HCT116 (cell line): ENCODE measurements around the gene VAV2. TPM values are rescaled to one million over a fixed set of nuclear protein-coding genes. Genes with fewer than 3 reads are reported as not detected.

Source experiments
- ATAC-seq: fragments of 200-7000 bp; cut with Tn5 transposase; 2 replicates; pipeline ENCODE4 v1.9.1; 2020; ENCODE audit warnings: mild to moderate bottlenecking, moderate library complexity
- BruUV-seq: library from RNA; stranded (reverse); fragments of 400-500 nt; replicated peaks from 2 replicates; lab custom pipeline; 2021; lab: Mats Ljungman, UMichigan
- CTCF ChIA-PET: fragments of 300-600 bp; sonication (Branson Sonifier 250); formaldehyde crosslinking; loops from one replicate; lab custom pipeline; 2021; ENCODE audit warnings: antibody characterized with exemption; lab: Charles Lee
- POLR2A ChIA-PET: fragments of 300-600, 350-600 bp; sonication (Branson Sonifier 250); formaldehyde crosslinking; loops from one replicate; lab custom pipeline; 2021; ENCODE audit warnings: antibody characterized with exemption; lab: Charles Lee
- RAD21 ChIA-PET, 2 experiments: fragments of 300-600 bp; sonication (Branson Sonifier 250); formaldehyde crosslinking; loops; one replicate each; lab custom pipeline; 2023; ENCODE audit warnings: low total read pairs in 2 of 2; ENCODE audit not compliant: uncharacterized antibody in 2 of 2, unreplicated experiment in 2 of 2, low non-redundant PET in 1 of 2; lab: Charles Lee
- DNase-seq: peaks from one replicate; pipeline ENCODE4 v3.0.0-alpha.2; 2010; ENCODE audit warnings: low read depth, low spot score
- H2AFZ ChIP-seq: fragments of 200-600 bp; shearing (Covaris generic), sonication (generic); 2 replicates; pipeline ENCODE4 v1.6.1; 2017; ENCODE audit warnings: low read depth, mixed run types, mixed read lengths, antibody characterized with exemption, low read length; ENCODE audit not compliant: poor library complexity, severe bottlenecking
- H3K27ac ChIP-seq: 2 replicates; pipeline ENCODE4 v1.5.1; 2012; ENCODE audit warnings: low read depth, low read length
- H3K27me3 ChIP-seq: fragments of 200-600 bp; sonication (generic); 2 replicates; pipeline ENCODE4 v1.6.1; 2016; ENCODE audit warnings: mixed run types, low read length, mixed read lengths; ENCODE audit not compliant: insufficient read depth
- H3K36me3 ChIP-seq, 2 experiments: fragments of 200-500 bp in 1 of 2; fragments of 200-600 bp in 1 of 2; sonication (Bioruptor generic) in 1 of 2; sonication (generic) in 1 of 2; 2 replicates each; pipeline versions ENCODE4 v1.5.1 to v1.6.1; 2014 to 2016; ENCODE audit warnings: low read length in 2 of 2, inconsistent platforms in 1 of 2, mixed read lengths in 1 of 2, mixed run types in 1 of 2; ENCODE audit not compliant: insufficient read depth in 2 of 2, control insufficient read depth in 1 of 2
- H3K4me1 ChIP-seq, 2 experiments: fragments of 200-600 bp in 1 of 2; sonication (generic) in 1 of 2; 2 replicates each; pipeline versions ENCODE4 v1.5.1 to v1.6.1; 2012 to 2017; ENCODE audit warnings: low read length in 2 of 2, inconsistent platforms in 1 of 2, mild to moderate bottlenecking in 1 of 2, mixed read lengths in 1 of 2, mixed run types in 1 of 2, moderate library complexity in 1 of 2; ENCODE audit not compliant: insufficient read depth in 2 of 2, control insufficient read depth in 1 of 2
- H3K4me2 ChIP-seq: fragments of 200-600 bp; sonication (generic); 2 replicates; pipeline ENCODE4 v1.6.1; 2017; ENCODE audit warnings: mixed run types, low read length, mixed read lengths
- H3K4me3 ChIP-seq, 2 experiments: fragments of 200-600 bp in 1 of 2; sonication (generic) in 1 of 2; replicated peaks in 1 of 2; 2 replicates each; pipeline ENCODE4 v1.5.1; 2011 to 2016; ENCODE audit warnings: low read length in 2 of 2, control low read depth in 1 of 2, low read depth in 1 of 2, mild to moderate bottlenecking in 1 of 2, mixed read lengths in 1 of 2, mixed run types in 1 of 2
- H3K79me2 ChIP-seq: fragments of 200-600 bp; sonication (generic); 2 replicates; pipeline ENCODE4 v1.6.1; 2017; ENCODE audit warnings: mild to moderate bottlenecking, mixed run types, low read length, moderate library complexity, mixed read lengths; ENCODE audit not compliant: insufficient read depth
- H3K9ac ChIP-seq: fragments of 200-600 bp; sonication (generic); 2 replicates; pipeline ENCODE4 v1.6.1; 2016; ENCODE audit warnings: low read length, mixed read lengths
- H3K9me2 ChIP-seq: fragments of 200-600 bp; sonication (generic), shearing (Covaris generic); 2 replicates; pipeline ENCODE4 v1.6.1; 2017; ENCODE audit warnings: mixed run types, mild to moderate bottlenecking, moderate library complexity; ENCODE audit not compliant: insufficient read depth
- H3K9me3 ChIP-seq, 2 experiments: fragments of 200-500 bp in 1 of 2; fragments of 200-600 bp in 1 of 2; sonication (Bioruptor generic) in 1 of 2; sonication (generic) in 1 of 2; 2 replicates each; pipeline ENCODE4 v1.6.1; 2014 to 2017; ENCODE audit warnings: low read length in 2 of 2, mixed read lengths in 2 of 2, inconsistent platforms in 1 of 2, low read depth in 1 of 2, mild to moderate bottlenecking in 1 of 2, mixed run types in 1 of 2, moderate library complexity in 1 of 2; ENCODE audit not compliant: control insufficient read depth in 1 of 2, insufficient read depth in 1 of 2
- H4K20me1 ChIP-seq: fragments of 200-600 bp; sonication (generic), shearing (Covaris generic); 2 replicates; pipeline ENCODE4 v1.6.1; 2017; ENCODE audit warnings: mixed run types, mild to moderate bottlenecking, moderate library complexity; ENCODE audit not compliant: insufficient read depth
- CBX3 ChIP-seq: IDR thresholded peaks from 2 replicates; pipeline ENCODE4 v1.6.1; 2012; ENCODE audit warnings: low read depth
- CEBPB ChIP-seq: IDR thresholded peaks from 2 replicates; pipeline ENCODE4 v1.6.1; 2012; ENCODE audit warnings: low read depth
- ELF1 ChIP-seq: IDR thresholded peaks from 2 replicates; pipeline ENCODE4 v1.6.1; 2012; ENCODE audit warnings: low read depth, borderline replicate concordance
- FOSL1 ChIP-seq: IDR thresholded peaks from 2 replicates; pipeline ENCODE4 v1.6.1; 2012; ENCODE audit warnings: low read depth
- RAD21 ChIP-seq: IDR thresholded peaks from 2 replicates; pipeline ENCODE4 v1.6.1; 2012; ENCODE audit warnings: low read depth, mild to moderate bottlenecking
- SP1 ChIP-seq: IDR thresholded peaks from 2 replicates; pipeline ENCODE4 v1.6.1; 2012; ENCODE audit warnings: low read depth
- SRF ChIP-seq: IDR thresholded peaks from 2 replicates; pipeline ENCODE4 v1.6.1; 2012; ENCODE audit warnings: low read depth
- TCF7L2 ChIP-seq: IDR thresholded peaks from 2 replicates; pipeline ENCODE4 v1.7.0; 2011; ENCODE audit warnings: borderline replicate concordance, inconsistent platforms; ENCODE audit not compliant: insufficient read depth, insufficient read length; ENCODE audit errors: extremely low read depth
- intact Hi-C: fragments of 100-400 bp; cut with micrococcal nuclease; formaldehyde crosslinking; loops from 2 replicates; pipeline ENCODE4 v1.10.0; 2022
- total RNA-seq: library from RNA; stranded (reverse); gene quantifications from one replicate; pipeline ENCODE4 v1.2.1, GENCODE V29; 2021; ENCODE audit not compliant: unreplicated experiment

The VAV2 gene
- total RNA-seq, 1 experiment from 2014 or later, result 33.2 TPM

DNA sequence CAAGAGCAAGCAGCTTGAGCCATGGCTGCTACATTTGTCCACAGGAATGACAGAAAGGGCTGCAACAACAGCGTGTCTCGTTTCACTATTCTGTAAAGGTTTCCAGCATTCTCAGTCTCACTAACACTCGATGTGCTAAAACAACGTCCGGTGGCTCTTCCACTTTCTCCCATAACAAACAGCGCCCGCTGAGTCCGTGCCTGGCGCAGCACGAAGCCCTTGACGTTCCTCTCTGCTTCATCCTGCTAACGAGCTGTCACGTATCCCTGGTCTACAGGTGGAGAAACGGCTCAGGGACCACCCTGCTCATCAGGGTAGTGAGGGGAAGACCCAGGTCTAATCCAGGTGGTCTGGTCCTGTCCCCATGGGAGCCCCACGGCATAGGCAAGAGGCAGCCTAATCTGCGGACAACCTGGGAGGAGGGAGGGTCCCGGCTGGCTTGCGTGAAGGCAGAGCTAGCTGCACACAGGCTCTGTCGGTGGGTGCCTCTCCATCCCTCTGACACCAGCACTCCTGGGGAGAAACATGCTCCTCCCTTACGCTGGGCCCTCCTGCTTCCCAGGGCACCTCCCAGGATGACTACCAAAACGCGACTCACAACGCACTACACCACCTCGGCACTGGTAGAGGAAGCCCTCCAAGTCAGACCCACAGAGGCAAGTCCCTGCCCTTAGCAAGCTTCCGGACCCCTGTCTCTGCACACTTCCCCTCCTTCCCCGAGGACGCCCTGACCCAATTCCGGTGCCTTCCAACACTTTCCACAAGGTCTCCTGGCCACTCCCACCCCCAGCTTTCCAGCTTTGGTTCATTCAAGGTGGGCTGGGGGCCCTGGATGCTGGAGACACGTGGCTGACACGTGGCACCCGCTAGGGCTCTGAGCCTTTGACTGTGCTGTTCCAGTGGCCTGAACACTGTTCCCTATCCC, 43.3 kb downstream of the VAV2 start:
- no peaks in the 10 kb centered on the region for H3K9me3 ChIP-seq
- intact Hi-C loops, result no loop called here
- H3K4me1 ChIP-seq, result no peaks in the 10 kb centered on the region
- ChIA-PET RAD21 (no interaction called here), CTCF (no interaction called here), POLR2A (no interaction called here)
- no peak overlapping the region for H3K4me2 ChIP-seq
- H3K4me3 ChIP-seq, result no peak overlapping the region
- H3K79me2 ChIP-seq, result peaks cover 41% of the 10 kb centered on the region; the same call in 1 of the 2 replicates
- no peaks in the 10 kb centered on the region for H3K36me3 ChIP-seq
- TF ChIP-seq RAD21, result no peak
- TF ChIP-seq SRF, result no peak
- no peak for DNase-seq
- H3K9ac ChIP-seq, result no peak overlapping the region
- no peak for ATAC-seq
- H2AFZ ChIP-seq, result no peak overlapping the region
- no peaks in the 10 kb centered on the region for H3K27me3 ChIP-seq
- H3K9me2 ChIP-seq, result no peaks in the 10 kb centered on the region
- BruUV-seq, result no TSS peak
- H3K27ac ChIP-seq, result no peak overlapping the region
- H4K20me1 ChIP-seq, result 0 out of 2 replicates have a peak, but pooled peaks cover under 1% of the 10 kb centered on the region

DNA sequence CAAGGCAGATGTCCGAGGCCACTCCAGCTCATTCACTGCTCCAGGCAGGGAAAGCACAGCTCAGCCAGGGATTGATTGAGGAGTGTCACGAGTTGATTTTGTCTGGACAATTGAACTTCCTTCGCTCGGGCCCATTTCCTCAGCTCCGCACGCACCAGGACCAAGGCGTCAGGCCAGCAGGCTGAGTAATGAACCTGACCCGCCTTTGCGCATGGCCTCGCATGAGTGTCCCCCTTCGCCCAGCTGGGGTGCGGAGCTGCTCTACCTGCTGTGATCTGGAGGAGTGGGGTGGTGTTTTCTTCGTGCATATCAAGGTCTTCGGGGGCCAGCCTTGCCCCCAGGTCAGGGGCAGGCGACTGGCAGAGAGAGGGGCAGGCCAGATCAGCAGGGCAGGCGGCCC, 44.0 kb downstream of the VAV2 start:
- Histone ChIP-seq H3K4me1 (no peaks in the 10 kb centered on the region), H3K9me3 (no peaks in the 10 kb centered on the region), H2AFZ (no peak overlapping the region), H4K20me1 (no peaks in the 10 kb centered on the region), H3K9me2 (no peaks in the 10 kb centered on the region), H3K9ac (no peak overlapping the region), H3K36me3 (no peaks in the 10 kb centered on the region), H3K27ac (no peak overlapping the region), H3K4me3 (no peak overlapping the region), H3K79me2 (peaks cover 43% of the 10 kb centered on the region; the same call in 1 of the 2 replicates), H3K27me3 (no peaks in the 10 kb centered on the region), H3K4me2 (no peak overlapping the region)
- ChIA-PET RAD21 (no interaction called here), CTCF (no interaction called here), POLR2A (no interaction called here)
- no TSS peak for BruUV-seq
- intact Hi-C loops, result no loop called here
- no peak for ATAC-seq
- TF ChIP-seq CBX3 (no peak), ELF1 (no peak), SP1 (no peak), CEBPB (no peak), TCF7L2 (no peak), FOSL1 (no peak)
- DNase-seq, result no peak
